GM12878 (cell line): Measurements from ENCODE around the gene ANKRD62. TPM values are rescaled to one million over a fixed set of nuclear protein-coding genes. Genes with fewer than 3 reads are reported as not detected.

Experiments used
- BCL11A ChIP-seq: IDR thresholded peaks from 2 replicates; pipeline ENCODE4 v1.6.1; 2011; ENCODE audit warnings: low read depth, low read length
- BHLHE40 ChIP-seq, 2 experiments: fragments of 450-650 bp in 1 of 2; IDR thresholded peaks; 2 replicates each; pipeline ENCODE4 v1.6.1; 2011 to 2017; ENCODE audit warnings: low read depth in 2 of 2, borderline replicate concordance in 1 of 2, improper control_type of control experiment in 1 of 2, low read length in 1 of 2, mild to moderate bottlenecking in 1 of 2
- CBX3 ChIP-seq: fragments of 200-600 bp; sonication (generic); IDR thresholded peaks from 2 replicates; pipeline ENCODE4 v1.6.1; 2016; ENCODE audit warnings: low read depth, borderline replicate concordance
- DPF2 ChIP-seq: fragments of 450-650 bp; IDR thresholded peaks from 2 replicates; pipeline ENCODE4 v1.6.1; 2017; ENCODE audit warnings: mild to moderate bottlenecking
- HDAC6 ChIP-seq: fragments of 200-600 bp; sonication (generic); IDR thresholded peaks from one replicate; pipeline ENCODE4 v1.8.0; 2017; ENCODE audit warnings: antibody characterized with exemption; ENCODE audit not compliant: unreplicated experiment
- IRF4 ChIP-seq: IDR thresholded peaks from 2 replicates; pipeline ENCODE4 v1.6.1; 2011; ENCODE audit warnings: low read depth, low read length
- JUNB ChIP-seq: IDR thresholded peaks from 2 replicates; pipeline ENCODE4 v1.6.1; 2016; ENCODE audit warnings: antibody characterized with exemption, mild to moderate bottlenecking
- KAT2A ChIP-seq: conservative IDR thresholded peaks from 2 replicates; pipeline ENCODE4 v1.6.1; 2011; ENCODE audit warnings: low read depth, low read length; ENCODE audit not compliant: control insufficient read depth
- MXI1 ChIP-seq: fragments of 150-350 bp; IDR thresholded peaks from 2 replicates; pipeline ENCODE4 v1.6.1; 2011; ENCODE audit warnings: low read depth, mild to moderate bottlenecking, inconsistent platforms, low read length, improper control_type of control experiment
- NFIC ChIP-seq: IDR thresholded peaks from 2 replicates; pipeline ENCODE4 v1.6.1; 2012; ENCODE audit warnings: low read depth, mild to moderate bottlenecking, inconsistent platforms, low read length, moderate library complexity
- NFYA ChIP-seq: IDR thresholded peaks from 2 replicates; pipeline ENCODE4 v1.6.1; 2011; ENCODE audit warnings: low read depth, mild to moderate bottlenecking, low read length, improper control_type of control experiment, borderline replicate concordance
- NR2C2 ChIP-seq: IDR thresholded peaks from 2 replicates; pipeline ENCODE4 v1.6.1; 2011; ENCODE audit warnings: borderline replicate concordance, low read depth; ENCODE audit not compliant: control insufficient read depth, insufficient read length
- POLR2AphosphoS2 ChIP-seq: IDR thresholded peaks from 2 replicates; pipeline ENCODE4 v1.6.1; 2011; ENCODE audit warnings: low read depth, mild to moderate bottlenecking, low read length, improper control_type of control experiment, moderate library complexity
- POU2F2 ChIP-seq: IDR thresholded peaks from 3 replicates; pipeline ENCODE4 v1.6.1; 2011; ENCODE audit warnings: low read depth, mild to moderate bottlenecking, low read length, borderline replicate concordance
- SMAD5 ChIP-seq: IDR thresholded peaks from 2 replicates; pipeline ENCODE4 v1.6.1; 2016; ENCODE audit warnings: antibody characterized with exemption, low read depth
- SRF ChIP-seq, 2 experiments: IDR thresholded peaks; 2 replicates each; pipeline ENCODE4 v1.6.1; 2011; ENCODE audit warnings: low read depth in 2 of 2, low read length in 2 of 2, mild to moderate bottlenecking in 1 of 2, moderate library complexity in 1 of 2
- SUPT20H ChIP-seq: IDR thresholded peaks from 2 replicates; pipeline ENCODE4 v1.6.1; 2011; ENCODE audit warnings: low read depth, mild to moderate bottlenecking, low read length, moderate library complexity, borderline replicate concordance; ENCODE audit not compliant: control insufficient read depth
- TBL1XR1 ChIP-seq: IDR thresholded peaks from 2 replicates; pipeline ENCODE4 v1.6.1; 2012; ENCODE audit warnings: low read depth, low read length, improper control_type of control experiment
- polyA plus RNA-seq, 11 experiments: library from polyadenylated mRNA; depleted of rRNA in 4 of 11; unstranded in 6 of 11; stranded (reverse) in 5 of 11; fragments of >200 nt; fragmentation: Nextera tagmentation in 4 of 11; fragmentation: Illumina TruSeq in 1 of 11; extraction: Ambion mirVana in 4 of 11; extraction: Trizol in 1 of 11; gene quantifications; 1 replicate in 1 of 11; 2 replicates in 10 of 11; pipeline versions ENCODE4 v1.2.1 to v1.2.3, GENCODE V29; 2011 to 2016; ENCODE audit warnings: inconsistent platforms in 2 of 11, missing spikeins in 2 of 11, low read depth in 1 of 11
- total RNA-seq, 4 experiments: library from RNA; depleted of rRNA in 3 of 4; stranded (reverse); fragments of >200 nt in 3 of 4; fragmentation: Illumina TruSeq in 1 of 4; extraction: Trizol in 1 of 4; gene quantifications; 2 replicates each; pipeline versions ENCODE4 v1.2.1 to v1.2.3, GENCODE V29; 2013 to 2021
- TF ChIP-seq, protein P1 (sequence below): fragments of 450-650 bp; IDR thresholded peaks from 2 replicates; pipeline ENCODE4 v1.6.1; 2014; ENCODE audit warnings: mild to moderate bottlenecking
- TF ChIP-seq, protein P2 (sequence below): fragments of 450-650 bp; IDR thresholded peaks from 2 replicates; pipeline ENCODE4 v1.6.1; 2018; ENCODE audit warnings: mild to moderate bottlenecking, low read depth, moderate library complexity; ENCODE audit not compliant: partially characterized antibody
- TF ChIP-seq, protein P3 (sequence below): IDR thresholded peaks from 2 replicates; pipeline ENCODE4 v1.6.1; 2012; ENCODE audit warnings: improper control_type of control experiment, low read depth, low read length; ENCODE audit not compliant: insufficient replicate concordance

The ANKRD62 gene
- total and polyA plus RNA-seq, 10 of the 15 experiments (the other 5 are each of a cell fraction or from before 2014, with no cell fraction given) = not detected

DNA sequence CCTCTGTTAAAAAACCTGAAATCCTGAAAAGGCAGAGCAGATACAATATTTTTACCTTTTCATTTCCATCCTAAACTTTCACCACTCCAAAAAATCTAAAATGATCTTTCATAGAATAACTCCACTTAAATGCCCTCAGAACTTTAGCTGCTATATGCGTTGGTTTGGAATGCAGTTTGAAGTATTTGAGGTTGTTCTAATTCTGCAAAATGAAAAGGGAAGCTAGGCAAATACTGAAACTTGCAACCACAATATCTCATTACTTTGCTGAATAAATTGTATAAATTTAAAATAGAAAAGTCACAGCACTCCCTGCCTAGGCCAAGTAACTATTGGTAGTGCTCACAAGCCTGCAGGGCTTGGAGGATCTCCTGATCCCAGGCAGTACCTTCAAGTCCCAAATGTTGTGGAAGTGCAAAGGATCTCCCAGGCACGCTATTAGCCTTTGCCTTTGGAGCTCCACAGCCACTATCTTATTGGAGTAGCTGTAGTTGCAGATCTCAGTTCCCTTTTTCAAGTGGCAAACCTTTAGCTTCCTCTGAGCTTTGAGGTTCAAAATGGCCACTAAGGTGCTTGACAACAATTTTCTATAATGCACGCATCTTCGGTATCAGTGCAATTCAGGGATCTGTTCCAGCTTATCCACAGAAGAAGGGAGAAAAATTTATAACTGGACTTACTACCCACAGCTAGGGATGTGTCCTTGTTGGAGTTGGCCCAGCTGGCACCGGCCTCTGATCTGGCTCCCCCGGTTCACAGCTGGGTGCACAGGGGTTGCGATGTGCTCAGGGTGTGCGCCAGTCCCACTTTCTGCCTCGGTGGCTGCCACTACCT is 43.4 kb upstream of the ANKRD62 start (continued):
- no peak for TF ChIP-seq NR2C2
- TF ChIP-seq KAT2A = no peak
- peak; percentile 84 for TF ChIP-seq NFIC
- TF ChIP-seq JUNB = peak; percentile 33
- no peak for TF ChIP-seq CBX3
- no peak for TF ChIP-seq SUPT20H
- TF ChIP-seq, protein P1, sequence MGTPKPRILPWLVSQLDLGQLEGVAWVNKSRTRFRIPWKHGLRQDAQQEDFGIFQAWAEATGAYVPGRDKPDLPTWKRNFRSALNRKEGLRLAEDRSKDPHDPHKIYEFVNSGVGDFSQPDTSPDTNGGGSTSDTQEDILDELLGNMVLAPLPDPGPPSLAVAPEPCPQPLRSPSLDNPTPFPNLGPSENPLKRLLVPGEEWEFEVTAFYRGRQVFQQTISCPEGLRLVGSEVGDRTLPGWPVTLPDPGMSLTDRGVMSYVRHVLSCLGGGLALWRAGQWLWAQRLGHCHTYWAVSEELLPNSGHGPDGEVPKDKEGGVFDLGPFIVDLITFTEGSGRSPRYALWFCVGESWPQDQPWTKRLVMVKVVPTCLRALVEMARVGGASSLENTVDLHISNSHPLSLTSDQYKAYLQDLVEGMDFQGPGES = no peak
- TF ChIP-seq TBL1XR1 = 0 out of 2 replicates have a peak, but pooled peaks have one; percentile 35
- TF ChIP-seq, protein P2, sequence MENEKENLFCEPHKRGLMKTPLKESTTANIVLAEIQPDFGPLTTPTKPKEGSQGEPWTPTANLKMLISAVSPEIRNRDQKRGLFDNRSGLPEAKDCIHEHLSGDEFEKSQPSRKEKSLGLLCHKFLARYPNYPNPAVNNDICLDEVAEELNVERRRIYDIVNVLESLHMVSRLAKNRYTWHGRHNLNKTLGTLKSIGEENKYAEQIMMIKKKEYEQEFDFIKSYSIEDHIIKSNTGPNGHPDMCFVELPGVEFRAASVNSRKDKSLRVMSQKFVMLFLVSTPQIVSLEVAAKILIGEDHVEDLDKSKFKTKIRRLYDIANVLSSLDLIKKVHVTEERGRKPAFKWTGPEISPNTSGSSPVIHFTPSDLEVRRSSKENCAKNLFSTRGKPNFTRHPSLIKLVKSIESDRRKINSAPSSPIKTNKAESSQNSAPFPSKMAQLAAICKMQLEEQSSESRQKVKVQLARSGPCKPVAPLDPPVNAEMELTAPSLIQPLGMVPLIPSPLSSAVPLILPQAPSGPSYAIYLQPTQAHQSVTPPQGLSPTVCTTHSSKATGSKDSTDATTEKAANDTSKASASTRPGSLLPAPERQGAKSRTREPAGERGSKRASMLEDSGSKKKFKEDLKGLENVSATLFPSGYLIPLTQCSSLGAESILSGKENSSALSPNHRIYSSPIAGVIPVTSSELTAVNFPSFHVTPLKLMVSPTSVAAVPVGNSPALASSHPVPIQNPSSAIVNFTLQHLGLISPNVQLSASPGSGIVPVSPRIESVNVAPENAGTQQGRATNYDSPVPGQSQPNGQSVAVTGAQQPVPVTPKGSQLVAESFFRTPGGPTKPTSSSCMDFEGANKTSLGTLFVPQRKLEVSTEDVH = no peak
- no peak for TF ChIP-seq NFYA
- TF ChIP-seq MXI1 = no peak
- peak in 1 of 2 experiments; percentile 27; a peak in 1 of 4 replicates for TF ChIP-seq BHLHE40 (IDR thresholded peaks at IDR 0.05; ENCODE audit: borderline replicate concordance in 1 of 2, low read depth in 2 of 2, low read length in 1 of 2)
- peak; percentile 92 for TF ChIP-seq IRF4
- TF ChIP-seq, protein P3, sequence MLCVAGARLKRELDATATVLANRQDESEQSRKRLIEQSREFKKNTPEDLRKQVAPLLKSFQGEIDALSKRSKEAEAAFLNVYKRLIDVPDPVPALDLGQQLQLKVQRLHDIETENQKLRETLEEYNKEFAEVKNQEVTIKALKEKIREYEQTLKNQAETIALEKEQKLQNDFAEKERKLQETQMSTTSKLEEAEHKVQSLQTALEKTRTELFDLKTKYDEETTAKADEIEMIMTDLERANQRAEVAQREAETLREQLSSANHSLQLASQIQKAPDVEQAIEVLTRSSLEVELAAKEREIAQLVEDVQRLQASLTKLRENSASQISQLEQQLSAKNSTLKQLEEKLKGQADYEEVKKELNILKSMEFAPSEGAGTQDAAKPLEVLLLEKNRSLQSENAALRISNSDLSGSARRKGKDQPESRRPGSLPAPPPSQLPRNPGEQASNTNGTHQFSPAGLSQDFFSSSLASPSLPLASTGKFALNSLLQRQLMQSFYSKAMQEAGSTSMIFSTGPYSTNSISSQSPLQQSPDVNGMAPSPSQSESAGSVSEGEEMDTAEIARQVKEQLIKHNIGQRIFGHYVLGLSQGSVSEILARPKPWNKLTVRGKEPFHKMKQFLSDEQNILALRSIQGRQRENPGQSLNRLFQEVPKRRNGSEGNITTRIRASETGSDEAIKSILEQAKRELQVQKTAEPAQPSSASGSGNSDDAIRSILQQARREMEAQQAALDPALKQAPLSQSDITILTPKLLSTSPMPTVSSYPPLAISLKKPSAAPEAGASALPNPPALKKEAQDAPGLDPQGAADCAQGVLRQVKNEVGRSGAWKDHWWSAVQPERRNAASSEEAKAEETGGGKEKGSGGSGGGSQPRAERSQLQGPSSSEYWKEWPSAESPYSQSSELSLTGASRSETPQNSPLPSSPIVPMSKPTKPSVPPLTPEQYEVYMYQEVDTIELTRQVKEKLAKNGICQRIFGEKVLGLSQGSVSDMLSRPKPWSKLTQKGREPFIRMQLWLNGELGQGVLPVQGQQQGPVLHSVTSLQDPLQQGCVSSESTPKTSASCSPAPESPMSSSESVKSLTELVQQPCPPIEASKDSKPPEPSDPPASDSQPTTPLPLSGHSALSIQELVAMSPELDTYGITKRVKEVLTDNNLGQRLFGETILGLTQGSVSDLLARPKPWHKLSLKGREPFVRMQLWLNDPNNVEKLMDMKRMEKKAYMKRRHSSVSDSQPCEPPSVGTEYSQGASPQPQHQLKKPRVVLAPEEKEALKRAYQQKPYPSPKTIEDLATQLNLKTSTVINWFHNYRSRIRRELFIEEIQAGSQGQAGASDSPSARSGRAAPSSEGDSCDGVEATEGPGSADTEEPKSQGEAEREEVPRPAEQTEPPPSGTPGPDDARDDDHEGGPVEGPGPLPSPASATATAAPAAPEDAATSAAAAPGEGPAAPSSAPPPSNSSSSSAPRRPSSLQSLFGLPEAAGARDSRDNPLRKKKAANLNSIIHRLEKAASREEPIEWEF = peak; percentile 44
- peak; percentile 96 for TF ChIP-seq DPF2
- TF ChIP-seq HDAC6 = no peak
- TF ChIP-seq POLR2AphosphoS2 = no peak
- 0 out of 3 replicates have a peak, but pooled peaks have one; percentile 20 for TF ChIP-seq POU2F2
- peak; percentile 77; the same call in 1 of the 2 replicates for TF ChIP-seq BCL11A
- no peak for TF ChIP-seq SMAD5
- TF ChIP-seq SRF (IDR thresholded peaks at IDR 0.05; ENCODE audit: low read depth in 2 of 2, low read length in 2 of 2) = no peak
